KMS-11 (cell line): ENCODE data around the gene ANK3.

Experiments
- H2AFZ ChIP-seq: fragments of 200-600 bp; sonication (generic); 2 replicates; pipeline ENCODE4 v1.6.1; 2016; ENCODE audit warnings: antibody characterized with exemption, mixed run types, low read depth
- H3K27ac ChIP-seq: fragments of 200-600 bp; sonication (generic); 2 replicates; pipeline ENCODE4 v1.6.1; 2016; ENCODE audit warnings: mild to moderate bottlenecking, mixed run types
- H3K27me3 ChIP-seq: fragments of 200-600 bp; sonication (generic); 2 replicates; pipeline ENCODE4 v1.6.1; 2017; ENCODE audit warnings: mild to moderate bottlenecking, low read depth, mixed run types, moderate library complexity; ENCODE audit not compliant: insufficient read depth
- H3K36me3 ChIP-seq: fragments of 200-600 bp; sonication (generic); 2 replicates; pipeline ENCODE4 v1.6.1; 2017; ENCODE audit warnings: mild to moderate bottlenecking, mixed run types; ENCODE audit not compliant: insufficient read depth
- H3K4me1 ChIP-seq: fragments of 200-600 bp; sonication (generic); 2 replicates; pipeline ENCODE4 v1.6.1; 2016; ENCODE audit warnings: mild to moderate bottlenecking, low read depth, mixed run types; ENCODE audit not compliant: poor library complexity, severe bottlenecking
- H3K4me2 ChIP-seq: fragments of 200-600 bp; sonication (generic); 2 replicates; pipeline ENCODE4 v1.7.0; 2016; ENCODE audit warnings: mild to moderate bottlenecking, mixed run types
- H3K4me3 ChIP-seq: fragments of 200-600 bp; sonication (generic); IDR thresholded peaks from 2 replicates; pipeline ENCODE4 v1.6.1; 2017; ENCODE audit warnings: low read depth, low read length, mixed read lengths; ENCODE audit not compliant: insufficient read depth
- H3K79me2 ChIP-seq: fragments of 200-600 bp; sonication (generic); 2 replicates; pipeline ENCODE4 v1.6.1; 2016; ENCODE audit warnings: low read depth, mixed run types; ENCODE audit not compliant: insufficient read depth
- H3K9ac ChIP-seq: fragments of 200-600 bp; sonication (generic); 2 replicates; pipeline ENCODE4 v1.6.1; 2016; ENCODE audit warnings: mild to moderate bottlenecking, mixed run types
- H4K20me1 ChIP-seq: fragments of 200-600 bp; sonication (generic); 2 replicates; pipeline ENCODE4 v1.6.1; 2016; ENCODE audit warnings: mild to moderate bottlenecking, mixed run types; ENCODE audit not compliant: insufficient read depth
- TF ChIP-seq, protein P1 (sequence below): fragments of 200-600 bp; sonication (generic); conservative IDR thresholded peaks from 2 replicates; pipeline ENCODE4 v1.6.1; 2017; ENCODE audit warnings: low read depth, mild to moderate bottlenecking, antibody characterized with exemption, low read length, moderate library complexity, mixed read lengths

ANK3 gene

DNA sequence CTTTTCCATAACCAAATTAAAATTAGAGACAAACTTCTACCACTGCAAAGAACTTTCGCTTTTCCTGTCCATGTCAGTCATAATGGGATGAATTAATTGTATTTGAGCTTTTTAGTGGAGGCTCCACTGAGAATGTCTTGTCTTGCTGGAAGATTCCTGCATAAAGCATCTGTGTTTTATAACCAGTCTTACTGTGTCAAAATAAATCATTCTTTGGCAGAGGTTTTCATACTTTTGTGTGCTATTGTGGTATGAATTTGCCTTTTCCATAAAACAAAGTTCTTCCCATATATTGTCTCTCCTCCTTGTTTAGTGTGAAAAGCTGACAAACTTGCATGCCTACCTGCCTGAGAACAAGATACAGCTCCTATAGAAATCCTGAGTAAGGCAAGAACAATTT lies 358.5 kb downstream of the ANK3 start:
- Histone ChIP-seq H3K27ac (no peak overlapping the region), H3K9ac (no peak overlapping the region), H3K4me3 (no peak overlapping the region), H3K4me1 (no peaks in the 10 kb centered on the region), H3K4me2 (no peak overlapping the region), H3K27me3 (no peaks in the 10 kb centered on the region), H3K79me2 (no peaks in the 10 kb centered on the region), H2AFZ (no peak overlapping the region), H3K36me3 (no peaks in the 10 kb centered on the region), H4K20me1 (no peaks in the 10 kb centered on the region)
- TF ChIP-seq, protein P1, sequence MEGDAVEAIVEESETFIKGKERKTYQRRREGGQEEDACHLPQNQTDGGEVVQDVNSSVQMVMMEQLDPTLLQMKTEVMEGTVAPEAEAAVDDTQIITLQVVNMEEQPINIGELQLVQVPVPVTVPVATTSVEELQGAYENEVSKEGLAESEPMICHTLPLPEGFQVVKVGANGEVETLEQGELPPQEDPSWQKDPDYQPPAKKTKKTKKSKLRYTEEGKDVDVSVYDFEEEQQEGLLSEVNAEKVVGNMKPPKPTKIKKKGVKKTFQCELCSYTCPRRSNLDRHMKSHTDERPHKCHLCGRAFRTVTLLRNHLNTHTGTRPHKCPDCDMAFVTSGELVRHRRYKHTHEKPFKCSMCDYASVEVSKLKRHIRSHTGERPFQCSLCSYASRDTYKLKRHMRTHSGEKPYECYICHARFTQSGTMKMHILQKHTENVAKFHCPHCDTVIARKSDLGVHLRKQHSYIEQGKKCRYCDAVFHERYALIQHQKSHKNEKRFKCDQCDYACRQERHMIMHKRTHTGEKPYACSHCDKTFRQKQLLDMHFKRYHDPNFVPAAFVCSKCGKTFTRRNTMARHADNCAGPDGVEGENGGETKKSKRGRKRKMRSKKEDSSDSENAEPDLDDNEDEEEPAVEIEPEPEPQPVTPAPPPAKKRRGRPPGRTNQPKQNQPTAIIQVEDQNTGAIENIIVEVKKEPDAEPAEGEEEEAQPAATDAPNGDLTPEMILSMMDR: no peak

DNA sequence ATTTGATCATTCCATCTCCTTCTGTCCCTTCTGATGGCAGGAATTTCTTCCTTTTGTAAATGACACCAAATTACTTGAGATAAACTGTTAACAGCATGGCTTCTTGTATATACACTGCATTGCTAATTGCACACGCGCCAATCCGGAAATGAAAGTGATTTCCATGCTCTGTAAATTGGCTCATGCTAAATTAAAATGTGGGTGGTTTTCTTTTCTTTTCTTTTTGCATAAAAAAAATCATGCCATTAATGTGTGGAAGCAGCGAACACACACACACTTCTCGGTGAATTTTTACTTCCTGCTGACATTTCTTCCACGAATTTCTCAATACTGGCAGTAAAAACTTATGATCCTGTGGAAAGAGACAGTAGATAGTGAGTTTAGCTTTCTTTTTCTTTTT lies 360.2 kb downstream of the ANK3 start:
- Histone ChIP-seq H3K27me3 (no peaks in the 10 kb centered on the region), H3K36me3 (no peaks in the 10 kb centered on the region), H2AFZ (no peak overlapping the region), H3K79me2 (no peaks in the 10 kb centered on the region), H3K4me2 (no peak overlapping the region), H4K20me1 (no peaks in the 10 kb centered on the region), H3K9ac (no peak overlapping the region), H3K27ac (no peak overlapping the region), H3K4me3 (no peak overlapping the region), H3K4me1 (no peaks in the 10 kb centered on the region)
- TF ChIP-seq, protein P1: no peak

DNA sequence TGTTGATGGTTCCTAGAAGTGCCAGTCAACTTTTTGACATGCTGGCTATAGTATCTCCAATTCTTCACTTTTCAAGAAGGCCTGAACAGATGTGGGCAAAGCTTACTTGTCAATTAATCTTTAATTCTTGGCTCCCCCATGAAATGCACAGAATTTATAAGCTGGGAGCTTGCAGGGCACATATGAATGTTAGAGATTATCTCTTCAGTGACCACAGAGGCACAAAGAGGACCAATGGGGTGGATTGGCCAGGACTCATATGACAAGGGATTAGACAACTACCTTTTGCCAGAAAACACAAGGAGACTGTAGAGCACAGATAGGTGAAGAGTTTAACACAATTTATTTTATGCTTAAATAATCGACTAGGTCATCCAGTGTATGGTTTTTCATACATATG lies 361.6 kb downstream of the ANK3 start:
- H3K36me3 ChIP-seq: no peaks in the 10 kb centered on the region
- H3K27me3 ChIP-seq: no peaks in the 10 kb centered on the region
- H3K4me3 ChIP-seq: no peak overlapping the region
- H3K4me2 ChIP-seq: no peak overlapping the region
- H3K4me1 ChIP-seq: no peaks in the 10 kb centered on the region
- H3K27ac ChIP-seq: no peak overlapping the region
- no peak overlapping the region for H3K9ac ChIP-seq
- TF ChIP-seq, protein P1: no peak
- no peak overlapping the region for H2AFZ ChIP-seq
- H4K20me1 ChIP-seq: no peaks in the 10 kb centered on the region
- no peaks in the 10 kb centered on the region for H3K79me2 ChIP-seq

DNA sequence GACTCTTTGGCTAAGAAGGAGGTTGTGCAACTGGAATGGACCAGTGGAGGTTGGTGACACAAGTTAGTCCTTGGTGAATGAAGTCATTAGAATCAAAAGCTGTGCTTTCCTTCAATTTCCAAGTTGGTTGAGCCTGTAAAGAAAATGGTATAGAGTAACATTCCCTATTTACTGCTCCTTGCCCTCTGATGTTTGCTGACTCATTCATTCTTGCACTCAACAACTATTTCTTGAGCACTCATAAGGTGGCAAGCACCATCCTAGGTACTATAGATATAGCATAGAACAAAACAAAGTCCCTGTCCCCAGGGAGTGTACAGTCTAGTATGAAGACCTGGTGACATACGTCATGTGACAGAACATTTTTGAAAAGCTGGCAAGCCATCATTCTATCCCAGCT lies 364.4 kb downstream of the ANK3 start:
- Histone ChIP-seq H3K4me1 (no peaks in the 10 kb centered on the region), H3K4me2 (no peak overlapping the region), H4K20me1 (no peaks in the 10 kb centered on the region), H2AFZ (no peak overlapping the region), H3K27me3 (no peaks in the 10 kb centered on the region), H3K27ac (no peak overlapping the region), H3K4me3 (no peak overlapping the region), H3K36me3 (no peaks in the 10 kb centered on the region), H3K9ac (no peak overlapping the region), H3K79me2 (no peaks in the 10 kb centered on the region)
- TF ChIP-seq, protein P1: no peak

DNA sequence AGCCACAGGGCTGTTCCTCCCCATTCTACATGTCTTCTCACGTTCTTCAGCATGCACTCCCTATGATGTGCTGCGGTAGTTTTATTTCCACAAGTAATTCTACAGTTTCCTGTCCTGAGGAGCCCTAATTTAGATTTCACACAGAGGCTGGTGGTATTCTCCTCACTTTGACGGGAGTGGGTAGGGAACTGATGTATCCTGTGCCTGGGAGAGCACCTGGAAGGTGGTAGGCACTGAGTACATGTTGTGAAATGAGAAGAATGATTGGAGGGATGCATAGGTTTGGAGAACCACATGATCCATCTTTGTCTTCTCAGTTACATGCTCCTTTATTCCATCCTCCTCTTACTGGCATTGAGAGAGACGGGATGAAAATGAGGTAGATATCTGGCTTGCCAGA lies 365.2 kb downstream of the ANK3 start:
- Histone ChIP-seq H3K4me2 (no peak overlapping the region), H3K9ac (no peak overlapping the region), H4K20me1 (no peaks in the 10 kb centered on the region), H3K27ac (no peak overlapping the region), H2AFZ (no peak overlapping the region), H3K4me1 (no peaks in the 10 kb centered on the region), H3K79me2 (no peaks in the 10 kb centered on the region), H3K36me3 (no peaks in the 10 kb centered on the region), H3K4me3 (no peak overlapping the region), H3K27me3 (no peaks in the 10 kb centered on the region)
- TF ChIP-seq, protein P1: no peak
